HG03095 (cell line): ENCODE data around the gene SDK1.
"Not testable (repeated sequence)": the region's sequence is repeated elsewhere in the genome, so short reads cannot be mapped to it uniquely, and the experiment has no call there.

ENCODE experiments used
- ATAC-seq: cut with Tn5 transposase; IDR thresholded peaks from one replicate; pipeline ENCODE4 v1.9.1; 2021; ENCODE audit warnings: moderate library complexity; ENCODE audit not compliant: unreplicated experiment

The SDK1 gene

GRCh38 chr7:4203626-4204512, 902.8 kb downstream of the SDK1 start:
- ATAC-seq, result no peak

DNA sequence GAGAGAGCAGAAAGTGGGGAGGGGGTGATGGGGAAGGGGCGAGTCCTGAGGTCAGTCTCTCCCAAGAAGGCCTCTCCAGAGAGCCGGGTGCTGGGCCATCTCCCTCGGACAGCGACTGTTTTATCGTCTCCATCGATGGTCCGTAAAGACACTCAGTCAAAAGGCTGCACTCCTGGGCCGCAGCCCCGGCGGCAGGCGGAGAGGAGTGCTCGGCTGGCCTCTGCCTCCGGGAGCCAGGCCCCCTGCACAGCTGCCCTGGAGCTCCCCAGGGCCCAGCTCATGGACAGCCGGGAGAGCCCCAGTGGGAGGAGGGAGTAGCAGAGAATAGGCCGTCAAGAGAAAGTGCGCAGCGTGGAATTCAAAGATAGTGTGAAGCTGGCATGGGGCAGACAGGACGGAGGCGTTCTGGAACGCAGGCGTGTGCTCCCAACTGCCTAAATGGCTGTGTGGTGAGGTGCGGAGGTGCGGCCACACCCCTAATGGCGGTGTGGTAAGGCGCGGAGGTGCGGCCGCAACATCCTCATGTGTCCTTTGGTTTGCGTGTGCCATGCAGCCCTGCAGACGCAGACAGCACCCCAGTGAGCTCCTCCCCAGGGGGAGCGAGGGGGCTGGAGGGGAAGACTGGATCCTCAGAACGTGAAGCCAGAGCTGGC, 903.6 kb downstream of the SDK1 start:
- no peak for ATAC-seq

GRCh38 chr7:4205828-4206227, 904.8 kb downstream of the SDK1 start:
- no peak for ATAC-seq

DNA sequence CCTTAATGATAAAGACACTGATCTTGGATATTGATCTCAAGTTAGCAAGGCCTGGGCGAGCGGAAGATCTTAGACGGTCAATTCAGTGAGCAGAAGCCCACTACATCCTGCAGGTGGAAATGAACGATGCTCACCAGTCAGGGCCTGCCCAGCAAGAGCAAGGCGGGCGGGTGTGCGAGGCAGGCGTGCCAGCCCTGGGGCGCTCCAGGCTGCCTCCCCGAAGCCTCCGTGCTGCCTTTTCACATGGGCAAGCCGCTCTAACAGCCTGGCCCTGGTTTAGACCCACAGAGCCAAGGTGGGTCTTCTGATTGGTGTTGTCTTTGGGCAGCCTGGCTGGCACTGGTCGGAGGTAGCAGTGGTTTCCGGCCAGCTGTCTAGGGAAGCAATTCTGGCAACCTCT, 906.0 kb downstream of the SDK1 start:
- no peak for ATAC-seq

GRCh38 chr7:4208086-4208485, 907.0 kb downstream of the SDK1 start:
- ATAC-seq, result no peak

DNA sequence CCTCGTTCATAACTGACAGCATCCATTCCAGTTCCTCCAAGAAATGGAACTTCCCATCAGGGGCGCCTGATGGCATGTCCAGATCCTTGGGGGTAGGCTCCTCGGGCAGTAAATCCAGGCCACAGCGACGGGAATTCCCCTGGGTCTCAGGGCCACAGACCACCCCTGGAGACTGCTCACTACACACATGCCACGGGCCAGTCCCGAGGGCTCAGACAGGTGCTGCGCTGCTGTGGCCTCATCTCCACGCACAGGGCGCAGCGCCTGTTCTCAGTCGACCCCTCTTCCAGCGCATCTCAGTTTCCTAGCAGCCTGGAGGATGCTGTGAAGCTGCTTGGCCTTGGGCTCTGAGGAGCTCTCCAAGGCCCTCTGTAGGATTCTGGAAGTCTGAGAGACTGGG, 907.5 kb downstream of the SDK1 start:
- no peak for ATAC-seq

- no peak for ATAC-seq
Measured at GRCh38 chr7:4209126-4209525, 908.1 kb downstream of the SDK1 start.

- ATAC-seq, result no peak
Measured at GRCh38 chr7:4209966-4210365, 908.9 kb downstream of the SDK1 start.

- no peak for ATAC-seq
Measured at GRCh38 chr7:4210821-4211220, 909.8 kb downstream of the SDK1 start.

GRCh38 chr7:4211261-4211660, 910.2 kb downstream of the SDK1 start:
- no peak for ATAC-seq

GRCh38 chr7:4212376-4212775, 911.3 kb downstream of the SDK1 start:
- ATAC-seq, result no peak

DNA sequence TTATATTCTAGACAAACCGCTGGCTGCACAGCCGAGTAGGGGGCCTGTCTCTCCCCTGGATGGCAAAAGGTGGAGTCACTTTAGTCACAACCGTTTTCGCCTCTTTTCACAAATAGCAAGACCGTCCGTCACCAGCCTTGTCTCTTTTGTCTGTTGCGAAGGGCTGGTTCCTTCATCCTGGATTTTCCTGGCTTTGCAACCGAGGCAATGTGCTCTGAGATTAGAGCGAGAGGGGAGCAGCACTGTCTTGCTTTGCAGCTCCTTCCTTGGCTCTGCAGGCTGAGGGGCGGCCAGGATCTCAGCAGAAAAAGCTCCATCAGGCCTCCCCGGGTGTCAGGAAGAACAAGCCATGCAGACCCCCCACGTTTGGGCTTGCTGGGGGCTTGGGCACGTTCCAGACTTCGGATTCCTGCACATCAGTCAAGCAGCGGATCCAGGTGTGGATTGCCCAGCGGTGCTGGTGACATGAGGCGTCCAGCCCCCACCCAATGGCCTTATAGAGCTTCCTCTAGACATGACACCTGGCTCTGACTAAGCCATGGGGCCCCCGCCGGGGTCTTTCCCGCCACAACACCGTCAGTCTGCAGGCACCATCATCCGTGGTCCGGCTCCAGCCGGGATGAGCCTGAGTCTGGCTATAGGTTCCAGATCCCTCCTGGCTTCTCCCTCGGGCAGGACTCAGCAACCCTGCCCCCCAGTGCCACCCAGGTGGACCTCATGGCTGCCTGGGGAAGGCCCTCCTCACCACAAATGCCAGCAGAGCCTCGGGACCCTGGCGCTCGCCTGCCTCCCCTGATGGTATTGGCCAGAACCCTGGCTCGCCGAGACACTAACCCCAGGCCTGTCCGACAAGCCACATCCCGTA, 913.5 kb downstream of the SDK1 start:
- no peak for ATAC-seq

DNA sequence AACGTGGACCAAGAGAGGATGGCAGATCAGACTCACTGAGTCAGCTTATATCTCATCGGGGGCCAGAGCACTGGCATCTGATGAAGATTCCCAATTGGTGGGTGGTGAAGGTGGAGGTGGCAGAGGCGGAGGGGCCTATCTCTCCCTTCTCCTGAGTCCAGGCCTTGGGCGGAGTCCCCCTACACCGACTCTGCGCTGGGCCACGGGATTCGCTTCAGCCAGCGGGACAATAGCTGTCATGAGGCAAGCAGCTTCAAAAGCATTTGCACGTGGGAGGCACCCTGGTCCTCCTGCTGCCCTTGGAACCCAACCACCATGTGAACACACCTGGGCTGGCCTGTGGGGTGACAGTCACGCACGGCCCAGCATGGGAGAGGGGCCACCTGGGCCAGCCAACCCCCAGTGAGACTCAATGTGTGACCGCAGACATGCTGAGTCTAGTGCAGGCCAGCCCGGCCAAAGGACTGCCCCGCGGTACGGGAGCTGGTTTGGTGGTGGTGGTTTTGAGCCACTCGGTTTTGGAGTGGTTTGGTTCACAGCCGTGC, 914.2 kb downstream of the SDK1 start:
- ATAC-seq, result no peak

- ATAC-seq, result no peak
Measured at GRCh38 chr7:4216016-4216415, 915.0 kb downstream of the SDK1 start.

GRCh38 chr7:4217126-4217660, 916.1 kb downstream of the SDK1 start:
- ATAC-seq, result not testable (repeated sequence)

GRCh38 chr7:4218481-4218880, 917.4 kb downstream of the SDK1 start:
- ATAC-seq, result no peak

- no peak for ATAC-seq
Measured at GRCh38 chr7:4220011-4220410, 919.0 kb downstream of the SDK1 start.

GRCh38 chr7:4221043-4221442, 920.0 kb downstream of the SDK1 start:
- no peak for ATAC-seq

- no peak for ATAC-seq
Measured at GRCh38 chr7:4222676-4223075, 921.6 kb downstream of the SDK1 start.

GRCh38 chr7:4225361-4225771, 924.3 kb downstream of the SDK1 start:
- ATAC-seq, result no peak
